Measurements from ENCODE around the gene OR8G5. TPM values are rescaled to one million over a fixed set of nuclear protein-coding genes. Genes with fewer than 3 reads are reported as not detected.

OR8G5 gene
- total RNA-seq, 4 donors from 2014 or later, result not detected

DNA sequence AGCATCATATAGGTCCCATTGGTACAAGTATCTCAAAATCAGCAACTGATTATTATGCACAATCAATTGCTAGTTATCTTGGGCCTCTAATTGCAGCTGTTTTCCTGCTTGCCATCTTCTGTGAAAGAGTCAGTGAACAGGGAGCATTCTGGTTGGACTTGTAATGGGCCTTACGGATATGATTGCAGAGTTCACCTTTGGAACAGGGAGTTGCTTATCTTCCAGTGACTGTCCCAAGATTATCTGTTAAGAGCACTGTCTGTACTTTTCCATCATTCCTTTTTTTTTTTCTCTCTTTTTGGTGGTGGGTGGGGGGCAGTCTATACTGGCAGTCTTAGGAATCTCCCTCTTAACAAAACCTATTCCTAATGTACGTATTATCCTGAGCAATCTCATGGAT, 17.8 kb downstream of the OR8G5 start:
- WGBS, 2 donors, result 89 to 93% methylated on average over 2 of the region's 2 CpGs
- H3K4me1 ChIP-seq, result no peaks in the 10 kb centered on the region
- no peak overlapping the region for H3K4me3 ChIP-seq (replicated peaks in 1 of 3)
- H3K36me3 ChIP-seq, result no peaks in the 10 kb centered on the region
- no peaks in the 10 kb centered on the region for H3K9me3 ChIP-seq
- no peak for TF ChIP-seq POLR2A (IDR thresholded peaks at IDR 0.05)
- TF ChIP-seq, protein P1, sequence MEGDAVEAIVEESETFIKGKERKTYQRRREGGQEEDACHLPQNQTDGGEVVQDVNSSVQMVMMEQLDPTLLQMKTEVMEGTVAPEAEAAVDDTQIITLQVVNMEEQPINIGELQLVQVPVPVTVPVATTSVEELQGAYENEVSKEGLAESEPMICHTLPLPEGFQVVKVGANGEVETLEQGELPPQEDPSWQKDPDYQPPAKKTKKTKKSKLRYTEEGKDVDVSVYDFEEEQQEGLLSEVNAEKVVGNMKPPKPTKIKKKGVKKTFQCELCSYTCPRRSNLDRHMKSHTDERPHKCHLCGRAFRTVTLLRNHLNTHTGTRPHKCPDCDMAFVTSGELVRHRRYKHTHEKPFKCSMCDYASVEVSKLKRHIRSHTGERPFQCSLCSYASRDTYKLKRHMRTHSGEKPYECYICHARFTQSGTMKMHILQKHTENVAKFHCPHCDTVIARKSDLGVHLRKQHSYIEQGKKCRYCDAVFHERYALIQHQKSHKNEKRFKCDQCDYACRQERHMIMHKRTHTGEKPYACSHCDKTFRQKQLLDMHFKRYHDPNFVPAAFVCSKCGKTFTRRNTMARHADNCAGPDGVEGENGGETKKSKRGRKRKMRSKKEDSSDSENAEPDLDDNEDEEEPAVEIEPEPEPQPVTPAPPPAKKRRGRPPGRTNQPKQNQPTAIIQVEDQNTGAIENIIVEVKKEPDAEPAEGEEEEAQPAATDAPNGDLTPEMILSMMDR (IDR thresholded peaks at IDR 0.05), result no peak
- H3K27ac ChIP-seq, result no peak overlapping the region
- no peaks in the 10 kb centered on the region for H3K27me3 ChIP-seq
- no peak for DNase-seq
- intact Hi-C loops (cut with DNase I), result no loop called here

- no peak overlapping the region for H3K4me3 ChIP-seq (replicated peaks in 1 of 3)
- TF ChIP-seq, protein P1 (IDR thresholded peaks at IDR 0.05), result no peak
- no peak for TF ChIP-seq POLR2A (IDR thresholded peaks at IDR 0.05)
- H3K27ac ChIP-seq, result no peak overlapping the region
- no peaks in the 10 kb centered on the region for H3K9me3 ChIP-seq
- DNase-seq, result no peak
- H3K36me3 ChIP-seq, result no peaks in the 10 kb centered on the region
- WGBS, 2 donors, result 76 to 77% methylated on average over 1 of the region's 1 CpG
- intact Hi-C loops (cut with DNase I), result no loop called here
- no peaks in the 10 kb centered on the region for H3K27me3 ChIP-seq
- H3K4me1 ChIP-seq, result no peaks in the 10 kb centered on the region
These were observed 19.9 kb downstream of the OR8G5 start for GRCh38 chr11:124276081-124276480.

- WGBS, 2 donors, result 77 to 94% methylated on average over 2 to 3 of the region's 3 CpGs
- intact Hi-C loops (cut with DNase I), result no loop called here
These were observed 21.0 kb downstream of the OR8G5 start for GRCh38 chr11:124277207-124277606.

DNA sequence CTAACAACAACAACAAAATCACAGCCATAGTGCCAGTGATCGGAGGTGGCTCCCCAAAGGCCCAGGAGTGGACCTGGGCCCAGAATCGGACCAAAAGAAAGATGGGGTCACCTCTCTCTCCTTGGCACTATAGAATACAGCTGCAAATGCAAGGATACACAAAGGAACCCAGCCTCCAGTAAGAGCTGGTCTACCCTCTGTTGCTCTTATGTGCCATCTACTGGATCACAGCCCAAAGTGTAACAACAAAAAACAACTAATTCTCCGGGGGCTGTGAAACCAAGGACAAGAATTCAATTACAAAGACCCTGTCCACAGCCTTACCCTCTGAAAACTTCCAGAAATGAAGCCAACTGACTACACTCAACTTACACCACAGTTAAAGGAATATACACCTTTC, 21.6 kb downstream of the OR8G5 start:
- Histone ChIP-seq H3K9me3 (no peaks in the 10 kb centered on the region), H3K4me3 (replicated peaks in 1 of 3) (no peak overlapping the region), H3K27ac (no peak overlapping the region), H3K36me3 (no peaks in the 10 kb centered on the region), H3K4me1 (no peaks in the 10 kb centered on the region), H3K27me3 (no peaks in the 10 kb centered on the region)
- DNase-seq, result no peak
- WGBS, 2 donors, result 67 to 71% methylated on average over 3 of the region's 3 CpGs
- TF ChIP-seq POLR2A (IDR thresholded peaks at IDR 0.05), result no peak
- TF ChIP-seq, protein P1 (IDR thresholded peaks at IDR 0.05), result no peak
- intact Hi-C loops (cut with DNase I), result no loop called here

More at GRCh38 chr11:124277207-124277606, 21.0 kb downstream of the OR8G5 start:
- Histone ChIP-seq H3K9me3 (no peaks in the 10 kb centered on the region), H3K4me3 (replicated peaks in 1 of 3) (no peak overlapping the region), H3K36me3 (no peaks in the 10 kb centered on the region), H3K4me1 (no peaks in the 10 kb centered on the region), H3K27ac (no peak overlapping the region), H3K27me3 (no peaks in the 10 kb centered on the region)
- no peak for TF ChIP-seq POLR2A (IDR thresholded peaks at IDR 0.05)
- no peak for DNase-seq

DNA sequence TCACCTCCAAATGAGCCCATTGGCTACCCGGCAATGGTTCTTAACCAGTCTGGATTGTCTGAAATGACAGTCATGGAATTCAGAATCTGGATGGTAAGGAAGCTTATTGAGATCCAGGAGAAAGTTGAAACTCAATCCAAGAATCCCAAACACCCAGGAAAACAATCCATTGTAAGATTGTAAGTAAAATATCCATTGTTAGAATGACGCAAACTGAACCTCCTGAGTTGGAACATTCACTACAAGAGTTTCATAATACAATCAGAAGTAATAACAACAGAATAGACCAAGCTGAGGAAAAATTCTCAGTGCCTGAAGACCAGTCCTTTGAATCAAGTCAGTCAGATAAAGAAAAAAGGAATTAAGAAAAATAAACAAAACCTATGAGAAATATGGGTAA, 22.1 kb downstream of the OR8G5 start:
- WGBS, 2 donors, result 67 to 76% methylated on average over 2 of the region's 2 CpGs
- no peak overlapping the region for H3K4me3 ChIP-seq (replicated peaks in 1 of 3)
- no peak overlapping the region for H3K27ac ChIP-seq
- no peaks in the 10 kb centered on the region for H3K27me3 ChIP-seq
- no peak for TF ChIP-seq POLR2A (IDR thresholded peaks at IDR 0.05)
- TF ChIP-seq, protein P1 (IDR thresholded peaks at IDR 0.05), result no peak
- DNase-seq, result no peak
- intact Hi-C loops (cut with DNase I), result no loop called here
- no peaks in the 10 kb centered on the region for H3K36me3 ChIP-seq
- no peaks in the 10 kb centered on the region for H3K4me1 ChIP-seq
- H3K9me3 ChIP-seq, result no peaks in the 10 kb centered on the region
